ENCODE data around the gene TMEM9. TPM values are rescaled to one million over a fixed set of nuclear protein-coding genes. Genes with fewer than 3 reads are reported as not detected.

The TMEM9 gene
- total and polyA plus RNA-seq, 10 of the 15 experiments (the other 5 are each of a cell fraction or from before 2014, with no cell fraction given): 7.2 to 46.1 (median 17.3) TPM

DNA sequence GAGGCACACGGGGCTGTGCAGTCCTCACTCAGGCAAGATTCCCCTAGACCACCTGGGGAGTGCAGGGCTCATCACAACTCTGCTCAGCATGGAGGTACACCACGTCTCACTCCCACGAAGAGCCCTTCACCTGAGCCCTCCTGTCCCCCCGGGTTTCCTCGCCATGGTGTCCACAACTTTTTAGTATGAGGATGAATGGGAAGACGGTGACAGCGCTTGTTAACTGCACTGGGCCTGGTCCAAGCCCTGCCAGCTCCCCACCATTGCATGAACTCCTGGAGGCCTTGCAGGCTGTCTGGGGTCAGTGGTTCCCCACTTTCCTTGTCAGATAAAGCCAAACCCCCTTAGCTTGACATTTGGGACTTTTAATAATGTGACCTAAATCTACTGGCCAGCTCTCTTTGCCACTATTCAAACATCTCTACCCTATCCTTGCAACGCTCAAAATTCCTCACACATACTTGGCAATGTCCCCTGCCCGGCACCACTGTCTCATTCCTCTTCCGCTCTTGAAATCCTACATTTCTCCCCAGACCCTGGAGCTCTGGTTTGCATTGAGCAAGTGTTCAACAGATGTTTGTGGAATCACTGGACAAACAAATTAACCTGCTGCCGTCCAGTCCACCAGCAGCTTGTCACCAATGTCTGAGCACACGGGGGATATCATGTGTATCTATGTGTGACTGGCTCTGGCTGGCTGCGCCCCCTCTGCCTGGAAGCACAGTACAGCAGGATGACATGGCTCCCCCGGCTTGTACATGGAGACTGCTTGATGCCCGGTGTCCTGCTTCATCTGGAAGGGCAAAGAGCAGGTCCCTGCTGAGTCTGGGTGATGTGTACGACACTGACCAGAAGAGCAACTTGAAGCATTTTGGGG, 11.2 kb downstream of the TMEM9 start:
- no peak overlapping the region for H2AFZ ChIP-seq (ENCODE audit: control insufficient read depth, low read depth, low read length)
- FAIRE-seq (no peak), DNase-seq (ENCODE audit: low read depth, low spot score) (no peak), ATAC-seq (no peak)
- intact Hi-C loops (cut with micrococcal nuclease; ENCODE audit: unreplicated experiment): no loop called here
- no peak overlapping the region for H3K4me3 ChIP-seq
- ChIA-PET RAD21 (ENCODE audit: unreplicated experiment) (no interaction called here), CTCF (interaction anchor here (1.2 kb wide), 1 partner anchor 24 kb away, joined by 5 read pairs; no protein-coding TSS in a partner anchor), SMC1A (ENCODE audit: uncharacterized antibody, unreplicated experiment) (no interaction called here), POLR2A (no interaction called here)
- no peaks in the 10 kb centered on the region; the same call in 1 of the 2 replicates for H4K20me1 ChIP-seq (ENCODE audit: control insufficient read depth, insufficient read depth)
- H3K27ac ChIP-seq (ENCODE audit: control insufficient read depth, insufficient read depth): no peak overlapping the region
- H3K79me2 ChIP-seq (ENCODE audit: control insufficient read depth, insufficient read depth, low read length): no peaks in the 10 kb centered on the region
- peaks cover 4% of the 10 kb centered on the region in 2 experiments; a peak in 3 of 4 replicates for H3K36me3 ChIP-seq (ENCODE audit: control insufficient read depth in 2 of 2, insufficient read depth in 2 of 2, low read length in 1 of 2)
- no peaks in the 10 kb centered on the region for H3K9me3 ChIP-seq (replicated peaks; ENCODE audit: control insufficient read depth, insufficient read depth, low read length)
- 88% methylated on average over 16 of the region's 16 CpGs for WGBS (ENCODE audit: insufficient coverage, insufficient replicate concordance, low lambda C conversion rate, missing lambda C conversion rate)
- no peak overlapping the region for H3K9ac ChIP-seq (ENCODE audit: control insufficient read depth, insufficient read depth, low read length)
- no peak overlapping the region for H3K4me2 ChIP-seq (ENCODE audit: control insufficient read depth, insufficient read depth)
- no peaks in the 10 kb centered on the region for H3K4me1 ChIP-seq (ENCODE audit: control insufficient read depth, insufficient read depth, low read length)
- BruUV-seq (replicated peaks): no TSS peak
- H3K27me3 ChIP-seq (replicated peaks in 1 of 2; ENCODE audit: control insufficient read depth in 2 of 2, insufficient read depth in 2 of 2, low read length in 1 of 2): no peaks in the 10 kb centered on the region
- TF ChIP-seq, protein P1, sequence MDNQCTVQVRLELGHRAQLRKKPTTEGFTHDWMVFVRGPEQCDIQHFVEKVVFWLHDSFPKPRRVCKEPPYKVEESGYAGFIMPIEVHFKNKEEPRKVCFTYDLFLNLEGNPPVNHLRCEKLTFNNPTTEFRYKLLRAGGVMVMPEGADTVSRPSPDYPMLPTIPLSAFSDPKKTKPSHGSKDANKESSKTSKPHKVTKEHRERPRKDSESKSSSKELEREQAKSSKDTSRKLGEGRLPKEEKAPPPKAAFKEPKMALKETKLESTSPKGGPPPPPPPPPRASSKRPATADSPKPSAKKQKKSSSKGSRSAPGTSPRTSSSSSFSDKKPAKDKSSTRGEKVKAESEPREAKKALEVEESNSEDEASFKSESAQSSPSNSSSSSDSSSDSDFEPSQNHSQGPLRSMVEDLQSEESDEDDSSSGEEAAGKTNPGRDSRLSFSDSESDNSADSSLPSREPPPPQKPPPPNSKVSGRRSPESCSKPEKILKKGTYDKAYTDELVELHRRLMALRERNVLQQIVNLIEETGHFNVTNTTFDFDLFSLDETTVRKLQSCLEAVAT (IDR thresholded peaks at IDR 0.05): no peak
- no peak for TF ChIP-seq MEF2A (IDR thresholded peaks at IDR 0.05; ENCODE audit: insufficient read depth, low read depth, low read length)
- TF ChIP-seq NBN (IDR thresholded peaks at IDR 0.05): no peak
- TF ChIP-seq CBX3 (IDR thresholded peaks at IDR 0.05; ENCODE audit: borderline replicate concordance, low read depth): no peak
- no peak for TF ChIP-seq MTA3 (IDR thresholded peaks at IDR 0.05; ENCODE audit: borderline replicate concordance, low read length)
- TF ChIP-seq POU2F2 (IDR thresholded peaks at IDR 0.05; ENCODE audit: borderline replicate concordance, low read depth, low read length): no peak
- no peak for TF ChIP-seq POLR2A (IDR thresholded peaks at IDR 0.05; ENCODE audit: low read depth, low read length)
- TF ChIP-seq, protein P2, sequence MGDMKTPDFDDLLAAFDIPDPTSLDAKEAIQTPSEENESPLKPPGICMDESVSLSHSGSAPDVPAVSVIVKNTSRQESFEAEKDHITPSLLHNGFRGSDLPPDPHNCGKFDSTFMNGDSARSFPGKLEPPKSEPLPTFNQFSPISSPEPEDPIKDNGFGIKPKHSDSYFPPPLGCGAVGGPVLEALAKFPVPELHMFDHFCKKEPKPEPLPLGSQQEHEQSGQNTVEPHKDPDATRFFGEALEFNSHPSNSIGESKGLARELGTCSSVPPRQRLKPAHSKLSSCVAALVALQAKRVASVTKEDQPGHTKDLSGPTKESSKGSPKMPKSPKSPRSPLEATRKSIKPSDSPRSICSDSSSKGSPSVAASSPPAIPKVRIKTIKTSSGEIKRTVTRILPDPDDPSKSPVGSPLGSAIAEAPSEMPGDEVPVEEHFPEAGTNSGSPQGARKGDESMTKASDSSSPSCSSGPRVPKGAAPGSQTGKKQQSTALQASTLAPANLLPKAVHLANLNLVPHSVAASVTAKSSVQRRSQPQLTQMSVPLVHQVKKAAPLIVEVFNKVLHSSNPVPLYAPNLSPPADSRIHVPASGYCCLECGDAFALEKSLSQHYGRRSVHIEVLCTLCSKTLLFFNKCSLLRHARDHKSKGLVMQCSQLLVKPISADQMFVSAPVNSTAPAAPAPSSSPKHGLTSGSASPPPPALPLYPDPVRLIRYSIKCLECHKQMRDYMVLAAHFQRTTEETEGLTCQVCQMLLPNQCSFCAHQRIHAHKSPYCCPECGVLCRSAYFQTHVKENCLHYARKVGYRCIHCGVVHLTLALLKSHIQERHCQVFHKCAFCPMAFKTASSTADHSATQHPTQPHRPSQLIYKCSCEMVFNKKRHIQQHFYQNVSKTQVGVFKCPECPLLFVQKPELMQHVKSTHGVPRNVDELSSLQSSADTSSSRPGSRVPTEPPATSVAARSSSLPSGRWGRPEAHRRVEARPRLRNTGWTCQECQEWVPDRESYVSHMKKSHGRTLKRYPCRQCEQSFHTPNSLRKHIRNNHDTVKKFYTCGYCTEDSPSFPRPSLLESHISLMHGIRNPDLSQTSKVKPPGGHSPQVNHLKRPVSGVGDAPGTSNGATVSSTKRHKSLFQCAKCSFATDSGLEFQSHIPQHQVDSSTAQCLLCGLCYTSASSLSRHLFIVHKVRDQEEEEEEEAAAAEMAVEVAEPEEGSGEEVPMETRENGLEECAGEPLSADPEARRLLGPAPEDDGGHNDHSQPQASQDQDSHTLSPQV (IDR thresholded peaks at IDR 0.05): no peak
- TF ChIP-seq, protein P3, sequence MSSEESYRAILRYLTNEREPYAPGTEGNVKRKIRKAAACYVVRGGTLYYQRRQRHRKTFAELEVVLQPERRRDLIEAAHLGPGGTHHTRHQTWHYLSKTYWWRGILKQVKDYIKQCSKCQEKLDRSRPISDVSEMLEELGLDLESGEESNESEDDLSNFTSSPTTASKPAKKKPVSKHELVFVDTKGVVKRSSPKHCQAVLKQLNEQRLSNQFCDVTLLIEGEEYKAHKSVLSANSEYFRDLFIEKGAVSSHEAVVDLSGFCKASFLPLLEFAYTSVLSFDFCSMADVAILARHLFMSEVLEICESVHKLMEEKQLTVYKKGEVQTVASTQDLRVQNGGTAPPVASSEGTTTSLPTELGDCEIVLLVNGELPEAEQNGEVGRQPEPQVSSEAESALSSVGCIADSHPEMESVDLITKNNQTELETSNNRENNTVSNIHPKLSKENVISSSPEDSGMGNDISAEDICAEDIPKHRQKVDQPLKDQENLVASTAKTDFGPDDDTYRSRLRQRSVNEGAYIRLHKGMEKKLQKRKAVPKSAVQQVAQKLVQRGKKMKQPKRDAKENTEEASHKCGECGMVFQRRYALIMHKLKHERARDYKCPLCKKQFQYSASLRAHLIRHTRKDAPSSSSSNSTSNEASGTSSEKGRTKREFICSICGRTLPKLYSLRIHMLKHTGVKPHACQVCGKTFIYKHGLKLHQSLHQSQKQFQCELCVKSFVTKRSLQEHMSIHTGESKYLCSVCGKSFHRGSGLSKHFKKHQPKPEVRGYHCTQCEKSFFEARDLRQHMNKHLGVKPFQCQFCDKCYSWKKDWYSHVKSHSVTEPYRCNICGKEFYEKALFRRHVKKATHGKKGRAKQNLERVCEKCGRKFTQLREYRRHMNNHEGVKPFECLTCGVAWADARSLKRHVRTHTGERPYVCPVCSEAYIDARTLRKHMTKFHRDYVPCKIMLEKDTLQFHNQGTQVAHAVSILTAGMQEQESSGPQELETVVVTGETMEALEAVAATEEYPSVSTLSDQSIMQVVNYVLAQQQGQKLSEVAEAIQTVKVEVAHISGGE (CRISPR knock-in tag; IDR thresholded peaks at IDR 0.05): no peak
- TF ChIP-seq CBX5 (IDR thresholded peaks at IDR 0.05; ENCODE audit: low read depth): no peak
- TF ChIP-seq TARDBP (IDR thresholded peaks at IDR 0.05; ENCODE audit: borderline replicate concordance): no peak
- TF ChIP-seq TAF1 (IDR thresholded peaks at IDR 0.05; ENCODE audit: borderline replicate concordance, low read depth, low read length): no peak
- no peak for TF ChIP-seq SIN3A (IDR thresholded peaks at IDR 0.05; ENCODE audit: low read depth, low read length)
- no peak for TF ChIP-seq KLF5 (IDR thresholded peaks at IDR 0.05; ENCODE audit: partially characterized antibody)
- in situ Hi-C loops (cut with MboI): no loop called here

All from GM12878 (cell line).